Measurements from ENCODE around the gene ZNF280B. TPM values are rescaled to one million over a fixed set of nuclear protein-coding genes. Genes with fewer than 3 reads are reported as not detected.
"Not testable (repeated sequence)": the region's sequence is repeated elsewhere in the genome, so short reads cannot be mapped to it uniquely, and the experiment has no call there.

The ZNF280B gene
- total RNA-seq, 1 experiment from 2014 or later: 0.79 TPM

DNA sequence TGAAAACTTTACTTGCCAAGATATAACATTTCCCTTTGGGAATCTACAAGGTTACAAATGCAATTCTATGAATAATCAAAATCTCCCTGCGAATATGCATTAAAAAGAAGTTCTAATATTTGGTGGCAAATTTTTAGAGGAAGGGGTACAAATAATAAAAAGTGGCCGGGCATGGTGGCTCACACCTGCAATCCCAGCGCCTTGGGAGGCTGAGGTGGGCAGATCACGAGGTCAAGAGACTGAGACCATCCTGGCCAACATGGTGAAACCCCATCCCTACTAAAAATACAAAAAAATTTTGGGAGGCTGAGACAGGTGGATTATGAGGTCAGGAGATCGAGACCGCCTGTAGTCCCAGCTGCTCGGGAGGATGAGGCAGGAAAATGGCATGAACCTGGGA, 47.0 kb downstream of the ZNF280B start:
- H3K4me3 ChIP-seq: no peak overlapping the region
- DNase-seq: no peak
- no peaks in the 10 kb centered on the region for H3K36me3 ChIP-seq
- peaks cover 6% of the 10 kb centered on the region; the same call in 1 of the 2 replicates for H3K9me3 ChIP-seq
- peaks cover 11% of the 10 kb centered on the region for H3K27me3 ChIP-seq

DNA sequence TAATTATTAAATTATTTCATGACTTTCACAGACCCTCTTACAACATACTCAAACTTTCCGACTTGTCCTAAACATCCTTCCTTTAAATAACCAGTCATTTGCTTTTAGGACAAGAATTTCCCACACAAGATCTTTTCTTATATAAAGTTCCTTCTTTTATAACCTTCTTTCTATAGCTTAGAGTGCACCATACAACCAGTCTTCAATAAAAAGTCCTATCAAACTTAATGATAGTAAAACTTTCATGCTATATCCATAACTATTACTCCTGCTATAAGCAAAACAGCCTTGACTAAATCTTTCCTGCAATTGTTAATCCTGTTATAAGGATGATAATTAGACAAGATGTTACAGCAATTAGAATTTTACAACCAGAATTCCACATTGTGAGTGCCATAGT, 47.4 kb downstream of the ZNF280B start:
- no peak for DNase-seq
- H3K9me3 ChIP-seq: peaks cover 6% of the 10 kb centered on the region; the same call in 1 of the 2 replicates
- no peak overlapping the region for H3K4me3 ChIP-seq

DNA sequence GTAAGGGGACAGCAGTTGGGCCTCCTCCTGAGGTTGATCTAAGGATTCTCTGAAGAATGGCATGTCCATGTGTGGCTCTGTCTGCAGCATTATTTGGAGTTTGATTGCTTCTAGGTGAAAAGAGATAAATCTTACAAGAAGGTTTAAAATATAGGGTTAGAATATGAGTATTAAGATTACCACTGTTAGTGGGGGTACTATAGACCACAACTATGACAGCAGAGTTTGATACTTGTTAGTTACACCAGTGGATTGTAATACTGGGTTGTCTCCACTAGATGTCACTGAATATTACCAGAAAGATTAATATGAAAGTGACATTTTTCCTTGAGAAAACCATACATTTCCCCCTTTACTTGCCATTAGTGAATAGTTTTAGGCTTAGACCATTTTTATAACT, 47.9 kb downstream of the ZNF280B start:
- H3K9me3 ChIP-seq: peaks cover 6% of the 10 kb centered on the region; the same call in 1 of the 2 replicates
- DNase-seq: no peak

More for the DNA sequence above, 47.4 kb downstream of the ZNF280B start:
- peaks cover 11% of the 10 kb centered on the region for H3K27me3 ChIP-seq
- H3K36me3 ChIP-seq: no peaks in the 10 kb centered on the region

DNA sequence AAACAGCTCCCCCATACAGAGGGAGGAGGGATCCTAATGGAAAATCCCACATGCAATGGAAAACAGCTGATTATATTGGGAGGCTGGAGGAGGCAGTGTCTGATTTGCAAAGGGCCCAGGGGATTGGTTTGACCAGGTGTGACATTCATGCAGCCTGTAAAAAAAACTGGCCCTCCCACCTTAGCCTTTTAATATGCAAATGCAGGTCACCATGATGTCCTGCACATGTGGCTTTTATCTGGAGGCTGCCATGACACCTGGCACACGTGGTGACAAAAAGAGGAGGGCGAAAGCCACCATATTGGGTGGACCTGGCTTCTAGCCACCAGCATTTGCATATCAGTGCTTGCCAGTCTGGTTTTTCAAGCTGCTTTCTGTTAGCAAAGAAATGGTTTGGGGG, 48.5 kb downstream of the ZNF280B start:
- Histone ChIP-seq H3K36me3 (no peaks in the 10 kb centered on the region), H3K9me3 (peaks cover 6% of the 10 kb centered on the region; the same call in 1 of the 2 replicates), H3K27me3 (peaks cover 15% of the 10 kb centered on the region), H3K4me3 (no peak overlapping the region)
- DNase-seq: no peak

More for the DNA sequence above, 47.9 kb downstream of the ZNF280B start:
- H3K36me3 ChIP-seq: no peaks in the 10 kb centered on the region
- H3K27me3 ChIP-seq: peaks cover 13% of the 10 kb centered on the region
- H3K4me3 ChIP-seq: no peak overlapping the region

GRCh38 chr22:22458896-22459588, 49.5 kb downstream of the ZNF280B start:
- Histone ChIP-seq H3K9me3 (peaks cover 6% of the 10 kb centered on the region; the same call in 1 of the 2 replicates), H3K4me3 (no peak overlapping the region), H3K27me3 (peaks cover 15% of the 10 kb centered on the region), H3K36me3 (no peaks in the 10 kb centered on the region)
- DNase-seq: no peak

DNA sequence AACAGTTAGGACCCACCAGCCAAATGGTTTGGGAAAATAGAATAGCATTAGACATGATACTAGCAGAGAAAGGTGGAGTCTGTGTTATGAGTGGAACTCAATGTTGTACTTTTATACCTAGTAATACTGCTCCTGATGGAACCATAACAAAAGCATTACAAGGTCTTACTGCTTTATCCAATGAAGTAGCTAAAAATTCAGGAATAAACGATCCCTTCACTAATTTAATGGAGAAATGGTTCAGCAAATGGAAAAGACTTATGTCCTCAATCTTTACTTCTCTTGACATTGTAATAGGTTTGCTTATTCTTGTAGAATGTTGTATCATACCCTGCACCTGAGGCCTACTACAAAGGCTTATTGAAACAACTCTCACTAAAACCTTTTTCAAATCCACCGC, 50.2 kb downstream of the ZNF280B start:
- peaks cover 15% of the 10 kb centered on the region for H3K27me3 ChIP-seq
- H3K36me3 ChIP-seq: no peaks in the 10 kb centered on the region
- no peak overlapping the region for H3K4me3 ChIP-seq
- peaks cover 6% of the 10 kb centered on the region; the same call in 1 of the 2 replicates for H3K9me3 ChIP-seq
- no peak for DNase-seq

DNA sequence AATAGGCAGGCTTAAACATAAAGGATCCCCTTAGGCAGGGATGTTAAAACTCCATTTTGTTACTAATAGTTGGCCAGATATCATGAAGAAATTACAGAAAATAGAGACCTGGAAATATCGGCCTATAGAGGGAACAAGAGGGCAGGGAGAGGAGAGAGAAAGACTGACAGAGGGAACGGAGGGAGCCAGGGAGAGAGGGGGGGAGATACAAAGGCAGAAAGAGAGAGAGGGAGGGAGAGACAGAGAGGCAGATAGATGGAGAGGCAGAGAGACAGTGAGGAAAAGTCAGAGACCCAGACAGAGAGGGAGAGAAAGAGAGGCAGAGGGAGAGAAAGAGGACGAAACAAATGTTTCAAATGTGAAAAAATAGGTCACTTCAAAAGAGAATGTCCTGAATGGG, 53.5 kb downstream of the ZNF280B start:
- Histone ChIP-seq H3K27me3 (peaks cover 9% of the 10 kb centered on the region), H3K4me3 (no peak overlapping the region), H3K9me3 (peaks cover 8% of the 10 kb centered on the region; the same call in 1 of the 2 replicates), H3K36me3 (no peaks in the 10 kb centered on the region)
- DNase-seq: no peak

GRCh38 chr22:22452996-22453686, 55.4 kb downstream of the ZNF280B start:
- Histone ChIP-seq H3K4me3 (no peak overlapping the region), H3K27me3 (peaks cover 12% of the 10 kb centered on the region), H3K36me3 (no peaks in the 10 kb centered on the region), H3K9me3 (peaks cover 4% of the 10 kb centered on the region; the same call in 1 of the 2 replicates)
- no peak for DNase-seq

DNA sequence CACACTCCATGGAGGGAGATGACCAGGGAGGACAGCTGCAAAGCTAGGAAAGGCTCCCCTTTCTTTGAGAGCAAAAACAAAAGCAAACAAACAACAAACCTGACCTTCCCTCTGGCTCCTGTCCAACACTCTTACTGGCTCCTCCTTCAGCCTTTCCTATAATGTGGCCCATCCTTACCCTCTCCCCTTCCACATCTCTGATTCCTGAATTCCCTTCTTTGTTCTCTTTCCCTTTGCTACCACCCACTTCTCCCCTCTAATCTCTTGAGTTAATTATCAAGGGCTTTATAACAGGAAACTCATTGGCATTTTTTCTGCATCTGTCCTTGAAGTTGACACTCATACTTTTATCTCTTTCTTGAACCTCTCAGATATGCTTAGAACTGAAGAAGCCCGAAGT, 56.3 kb downstream of the ZNF280B start:
- H3K36me3 ChIP-seq: no peaks in the 10 kb centered on the region
- peaks cover 14% of the 10 kb centered on the region for H3K27me3 ChIP-seq
- DNase-seq: no peak
- H3K9me3 ChIP-seq: peaks cover 3% of the 10 kb centered on the region; the same call in 1 of the 2 replicates
- H3K4me3 ChIP-seq: no peak overlapping the region

- Histone ChIP-seq H3K9me3 (peaks cover 3% of the 10 kb centered on the region; the same call in 1 of the 2 replicates), H3K36me3 (no peaks in the 10 kb centered on the region), H3K27me3 (peaks cover 12% of the 10 kb centered on the region), H3K4me3 (no peak overlapping the region)
- DNase-seq: peak; percentile 10
Measured at GRCh38 chr22:22450343-22450839, 58.2 kb downstream of the ZNF280B start.

DNA sequence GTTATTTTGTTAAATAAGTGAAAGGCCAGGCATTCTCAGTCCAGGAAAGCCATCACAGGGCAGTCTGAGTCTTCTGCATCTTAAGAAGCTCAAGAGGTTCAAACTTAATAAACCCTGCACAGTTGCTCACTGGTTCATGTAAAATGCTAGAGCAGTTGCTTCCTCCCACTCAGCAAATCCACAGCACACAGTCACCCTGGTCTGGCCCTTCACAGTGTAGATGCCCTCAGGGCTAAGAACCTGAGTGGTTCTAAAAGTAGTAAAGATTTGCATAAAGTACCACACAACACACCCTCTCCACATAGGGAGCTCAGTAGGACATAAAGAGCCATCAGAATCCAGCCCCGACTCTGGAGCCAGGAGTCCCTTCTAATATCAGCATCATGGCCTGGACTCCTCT, 58.7 kb downstream of the ZNF280B start:
- Histone ChIP-seq H3K36me3 (no peaks in the 10 kb centered on the region), H3K9me3 (peaks cover 3% of the 10 kb centered on the region; the same call in 1 of the 2 replicates), H3K4me3 (no peak overlapping the region), H3K27me3 (peaks cover 12% of the 10 kb centered on the region)
- DNase-seq: no peak

DNA sequence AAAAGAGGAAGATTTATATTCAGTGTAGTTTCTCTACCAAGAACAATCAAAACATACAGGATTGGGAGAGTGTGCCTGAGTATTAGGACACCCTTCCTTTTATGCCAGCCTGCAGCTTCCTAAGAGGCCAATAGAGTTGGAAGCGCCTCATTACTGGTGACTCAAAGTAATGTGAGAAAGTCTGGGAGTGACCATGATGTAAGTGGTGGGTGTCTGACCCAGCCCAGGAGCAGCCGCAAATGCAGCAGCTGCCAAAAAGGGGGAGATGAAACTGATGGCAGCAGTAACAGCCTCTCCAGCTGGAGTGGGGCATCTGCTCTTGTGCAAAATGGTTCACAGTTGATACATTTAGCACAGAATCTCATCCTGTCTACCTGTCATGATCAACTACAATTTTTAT, 62.0 kb downstream of the ZNF280B start:
- Histone ChIP-seq H3K27me3 (peaks cover 7% of the 10 kb centered on the region; the same call in 1 of the 2 replicates), H3K9me3 (no peaks in the 10 kb centered on the region), H3K4me3 (no peak overlapping the region), H3K36me3 (no peaks in the 10 kb centered on the region)
- DNase-seq: peak; percentile 59

GRCh38 chr22:22444007-22444589, 64.4 kb downstream of the ZNF280B start:
- not testable (repeated sequence) for H3K36me3 ChIP-seq, H3K27me3 ChIP-seq, H3K9me3 ChIP-seq, DNase-seq, H3K4me3 ChIP-seq

- Histone ChIP-seq H3K4me3 (no peak overlapping the region), H3K27me3 (peaks cover 12% of the 10 kb centered on the region; the same call in 1 of the 2 replicates), H3K36me3 (no peaks in the 10 kb centered on the region), H3K9me3 (peaks cover 3% of the 10 kb centered on the region; the same call in 1 of the 2 replicates)
- DNase-seq: no peak
Measured at GRCh38 chr22:22442928-22443709, 65.4 kb downstream of the ZNF280B start.

GRCh38 chr22:22441626-22442025, 66.9 kb downstream of the ZNF280B start:
- not testable (repeated sequence) for H3K9me3 ChIP-seq, H3K36me3 ChIP-seq, H3K4me3 ChIP-seq, DNase-seq, H3K27me3 ChIP-seq

GRCh38 chr22:22440188-22440587, 68.4 kb downstream of the ZNF280B start:
- Histone ChIP-seq H3K4me3 (no peak overlapping the region), H3K36me3 (no peaks in the 10 kb centered on the region), H3K9me3 (peaks cover 3% of the 10 kb centered on the region; the same call in 1 of the 2 replicates), H3K27me3 (peaks cover 12% of the 10 kb centered on the region; the same call in 1 of the 2 replicates)
- DNase-seq: no peak
